Lung (tissue), 12 donors: ENCODE measurements around the gene ADCY1. TPM values are rescaled to one million over a fixed set of nuclear protein-coding genes. Genes with fewer than 3 reads are reported as not detected.

Source experiments
- ATAC-seq: fragments of 200-7000 bp; cut with Tn5 transposase; one replicate; pipeline ENCODE4 v1.9.1; 2020; ENCODE audit warnings: moderate number of reproducible peaks; ENCODE audit not compliant: insufficient read depth, low FRiP score
- DNase-seq, 3 donors: peaks; one replicate each; pipeline ENCODE4 v3.0.0-alpha.2; 2013 to 2017
- H3K27ac ChIP-seq, 2 donors: one replicate each; pipeline ENCODE4 v1.5.1; 2013; ENCODE audit warnings: mild to moderate bottlenecking in 2 of 2, moderate library complexity in 2 of 2, control low read depth in 1 of 2, inconsistent platforms in 1 of 2, low read depth in 1 of 2, low read length in 1 of 2
- H3K27me3 ChIP-seq, 3 donors: one replicate each; pipeline ENCODE4 v1.5.1; 2013; ENCODE audit warnings: low read length in 2 of 3; ENCODE audit not compliant: control insufficient read depth in 3 of 3, insufficient read depth in 3 of 3
- H3K36me3 ChIP-seq, 4 donors: one replicate each; pipeline ENCODE4 v1.5.1; 2013; ENCODE audit warnings: low read length in 4 of 4, mild to moderate bottlenecking in 1 of 4, moderate library complexity in 1 of 4; ENCODE audit not compliant: control insufficient read depth in 4 of 4, insufficient read depth in 4 of 4
- H3K4me1 ChIP-seq, 5 donors: one replicate each; pipeline ENCODE4 v1.5.1; 2013; ENCODE audit warnings: low read length in 5 of 5, mild to moderate bottlenecking in 2 of 5, moderate library complexity in 1 of 5; ENCODE audit not compliant: control insufficient read depth in 5 of 5, insufficient read depth in 5 of 5
- H3K4me3 ChIP-seq: one replicate; pipeline ENCODE4 v1.5.1; 2013; ENCODE audit warnings: mild to moderate bottlenecking, control low read depth, moderate library complexity
- H3K9ac ChIP-seq, 2 donors: one replicate each; pipeline ENCODE4 v1.5.1; 2013; ENCODE audit warnings: low read length in 2 of 2, control low read depth in 1 of 2; ENCODE audit not compliant: insufficient read depth in 1 of 2
- H3K9me3 ChIP-seq, 4 donors: one replicate each; pipeline ENCODE4 v1.5.1; 2013; ENCODE audit warnings: low read length in 3 of 4, mild to moderate bottlenecking in 1 of 4, moderate library complexity in 1 of 4; ENCODE audit not compliant: control insufficient read depth in 4 of 4, insufficient read depth in 3 of 4
- CTCF ChIP-seq: IDR thresholded peaks from 2 replicates; pipeline ENCODE4 v1.5.1; 2012; ENCODE audit warnings: mild to moderate bottlenecking; ENCODE audit errors: control extremely low read depth, extremely low read depth
- WGBS, 2 donors: extraction: QIAGEN DNeasy Blood & Tissue Kit; methylation state at CpG; one replicate each; pipeline ENCODE4 v1.1.7; 2013; 5-methylcytosine and 5-hydroxymethylcytosine counted together
- polyA plus RNA-seq, 2 donors: library from polyadenylated mRNA; stranded (reverse); fragments of 200-250 nt; gene quantifications; one replicate each; pipeline ENCODE4 v1.2.1, GENCODE V29; 2013
- total RNA-seq, 2 donors: library from RNA; depleted of rRNA in 1 of 2; stranded (reverse); fragments of >200 nt in 1 of 2; gene quantifications; one replicate each; pipeline ENCODE4 v1.2.1, GENCODE V29; 2014 to 2021
- donor health status: control.
- donor health status: control.
- donor health status: Bipolar disorder and iron deficiency.
- donor health status: healthy.
- donor health status: DM: yes; HTN: yes; CAD: no.

Gene ADCY1
- total and polyA plus RNA-seq, 4 donors: 0.14 to 1.8 (median 0.28) TPM

- ATAC-seq (no peak), DNase-seq (no peak)
- no peak overlapping the region for H3K9ac ChIP-seq
- H3K27ac ChIP-seq: no peak overlapping the region
- 94 to 97% methylated on average over 6 of the region's 6 CpGs for WGBS, 2 donors
- H3K4me1 ChIP-seq: no peaks in the 10 kb centered on the region
- H3K27me3 ChIP-seq: no peaks in the 10 kb centered on the region
- no peak for TF ChIP-seq CTCF
- H3K9me3 ChIP-seq: no peaks in the 10 kb centered on the region
- H3K36me3 ChIP-seq: no peaks in the 10 kb centered on the region
- no peak overlapping the region for H3K4me3 ChIP-seq
These were observed 87.8 kb downstream of the ADCY1 start for GRCh38 chr7:45662018-45662417.

GRCh38 chr7:45662540-45663166 lies 88.5 kb downstream of the ADCY1 start:
- ATAC-seq (no peak), DNase-seq (peak in 1 of 3 donors; percentile 6)
- no peak for TF ChIP-seq CTCF
- 84 to 93% methylated on average over 15 of the region's 15 CpGs for WGBS, 2 donors
- Histone ChIP-seq H3K4me3 (no peak overlapping the region), H3K4me1 (no peaks in the 10 kb centered on the region), H3K9ac (no peak overlapping the region), H3K27ac (no peak overlapping the region), H3K27me3 (no peaks in the 10 kb centered on the region), H3K36me3 (no peaks in the 10 kb centered on the region), H3K9me3 (no peaks in the 10 kb centered on the region)

- peak in 1 of 3 donors; percentile 9 for DNase-seq
- no peaks in the 10 kb centered on the region for H3K27me3 ChIP-seq
- TF ChIP-seq CTCF: peak; percentile 22
- H3K27ac ChIP-seq: no peak overlapping the region
- WGBS, 2 donors: 84 to 87% methylated on average over 20 of the region's 20 CpGs
- no peaks in the 10 kb centered on the region for H3K9me3 ChIP-seq
- no peak overlapping the region for H3K4me3 ChIP-seq
- no peaks in the 10 kb centered on the region for H3K36me3 ChIP-seq
- H3K4me1 ChIP-seq: no peaks in the 10 kb centered on the region
- no peak for ATAC-seq
- H3K9ac ChIP-seq: no peak overlapping the region
These were observed 89.2 kb downstream of the ADCY1 start for GRCh38 chr7:45663167-45663921.
